GM12874 (cell line): ENCODE results near the gene SPACA4.

Source experiments
- CTCF ChIP-seq: IDR thresholded peaks from 2 replicates; pipeline ENCODE4 v1.5.1; 2011; ENCODE audit warnings: low read depth, mild to moderate bottlenecking, control low read depth, low read length, moderate library complexity; ENCODE audit not compliant: insufficient read depth

Gene SPACA4

GRCh38 chr19:48624067-48624594 is 17.6 kb downstream of the SPACA4 start:
- TF ChIP-seq CTCF: no peak

GRCh38 chr19:48624791-48625723 is 18.5 kb downstream of the SPACA4 start:
- TF ChIP-seq CTCF: no peak

GRCh38 chr19:48625891-48626327 is 19.4 kb downstream of the SPACA4 start:
- no peak for TF ChIP-seq CTCF

GRCh38 chr19:48627201-48627864 is 20.8 kb downstream of the SPACA4 start:
- no peak for TF ChIP-seq CTCF

GRCh38 chr19:48627865-48628314 is 21.3 kb downstream of the SPACA4 start:
- TF ChIP-seq CTCF: no peak

- TF ChIP-seq CTCF: no peak
These were observed 22.1 kb downstream of the SPACA4 start for GRCh38 chr19:48628486-48629296.

GRCh38 chr19:48629297-48629598 is 22.7 kb downstream of the SPACA4 start:
- no peak for TF ChIP-seq CTCF
